Panc1 (cell line): Measurements from ENCODE around the gene MMGT1. TPM values are rescaled to one million over a fixed set of nuclear protein-coding genes. Genes with fewer than 3 reads are reported as not detected.

Experiments
- ATAC-seq: fragments of 200-7000 bp; cut with Tn5 transposase; 2 replicates; pipeline ENCODE4 v1.9.1; 2020; ENCODE audit warnings: mild to moderate bottlenecking, moderate library complexity
- BruUV-seq: library from RNA; stranded (reverse); fragments of 400-500 nt; replicated peaks from 2 replicates; lab custom pipeline; 2021; lab: Mats Ljungman, UMichigan
- CTCF ChIA-PET: fragments of 300-600 bp; sonication (Branson Sonifier 250); formaldehyde crosslinking; loops from one replicate; lab custom pipeline; 2022; ENCODE audit warnings: antibody characterized with exemption; lab: Charles Lee
- POLR2A ChIA-PET: fragments of 300-600 bp; sonication (Branson Sonifier 250); formaldehyde crosslinking; loops from one replicate; lab custom pipeline; 2022; ENCODE audit warnings: antibody characterized with exemption; lab: Charles Lee
- DNase-seq: peaks from one replicate; pipeline ENCODE4 v3.0.0-alpha.2; 2010; ENCODE audit warnings: low read depth, low spot score
- H3K27ac ChIP-seq: 2 replicates; pipeline ENCODE4 v1.5.1; 2011; ENCODE audit warnings: mild to moderate bottlenecking, low read length, inconsistent platforms
- H3K27me3 ChIP-seq: fragments of 200-500 bp; sonication (Bioruptor generic); 2 replicates; pipeline ENCODE4 v1.6.0; 2014; ENCODE audit warnings: low read length, inconsistent platforms; ENCODE audit not compliant: control insufficient read depth, insufficient read depth
- H3K36me3 ChIP-seq: fragments of 200-500 bp; sonication (Bioruptor generic); 2 replicates; pipeline ENCODE4 v1.5.1; 2014; ENCODE audit warnings: inconsistent platforms, mild to moderate bottlenecking, low read length, moderate library complexity; ENCODE audit not compliant: control insufficient read depth, insufficient read depth
- H3K4me1 ChIP-seq: 2 replicates; pipeline ENCODE4 v1.5.1; 2011; ENCODE audit warnings: inconsistent platforms, mild to moderate bottlenecking, low read length, moderate library complexity; ENCODE audit not compliant: control insufficient read depth, insufficient read depth
- H3K4me3 ChIP-seq, 2 experiments: 2 replicates each; pipeline ENCODE4 v1.5.1; 2011 to 2012; ENCODE audit warnings: low read depth in 2 of 2, low read length in 2 of 2, mild to moderate bottlenecking in 2 of 2, inconsistent platforms in 1 of 2, moderate library complexity in 1 of 2
- H3K9me3 ChIP-seq: fragments of 200-500 bp; sonication (Bioruptor generic); 2 replicates; pipeline ENCODE4 v1.5.1; 2014; ENCODE audit warnings: low read depth, mild to moderate bottlenecking, inconsistent platforms, low read length, moderate library complexity; ENCODE audit not compliant: control insufficient read depth, insufficient read depth
- CTCF ChIP-seq: fragments of 450-650 bp; IDR thresholded peaks from 2 replicates; pipeline ENCODE4 v1.5.1; 2017; ENCODE audit warnings: mild to moderate bottlenecking
- POLR2AphosphoS5 ChIP-seq: IDR thresholded peaks from 2 replicates; pipeline ENCODE4 v1.6.1; 2012; ENCODE audit warnings: mild to moderate bottlenecking, low read depth, low read length, moderate library complexity
- REST ChIP-seq, 2 experiments: IDR thresholded peaks; 2 replicates each; pipeline ENCODE4 v1.6.1; 2011 to 2012; ENCODE audit warnings: low read depth in 2 of 2, control low read depth in 1 of 2, low read length in 1 of 2, mild to moderate bottlenecking in 1 of 2, moderate library complexity in 1 of 2; ENCODE audit not compliant: insufficient read depth in 1 of 2
- SIN3A ChIP-seq: IDR thresholded peaks from 2 replicates; pipeline ENCODE4 v1.6.1; 2012; ENCODE audit warnings: low read depth, mild to moderate bottlenecking, low read length, moderate library complexity, borderline replicate concordance; ENCODE audit not compliant: insufficient read depth
- TCF7L2 ChIP-seq: IDR thresholded peaks from 2 replicates; pipeline ENCODE4 v1.6.1; 2011; ENCODE audit warnings: mild to moderate bottlenecking, low read depth, low read length, inconsistent platforms
- in situ Hi-C: cut with HindIII; loops from 2 replicates; pipeline ENCODE4 v1.10.0; 2016; ENCODE audit warnings: low sequenced_read_pairs, low pct_unique_long_range_greater_than_20kb
- intact Hi-C: fragments of 100-400 bp; cut with micrococcal nuclease; formaldehyde crosslinking; loops from one replicate; pipeline ENCODE4 v1.10.0; 2022; ENCODE audit not compliant: unreplicated experiment
- total RNA-seq: library from RNA; stranded (reverse); gene quantifications from one replicate; pipeline ENCODE4 v1.2.1, GENCODE V29; 2021; ENCODE audit not compliant: unreplicated experiment

The MMGT1 gene
- total RNA-seq, 1 experiment from 2014 or later: 31.4 TPM

- no peaks in the 10 kb centered on the region for H3K36me3 ChIP-seq
- H3K27me3 ChIP-seq: no peaks in the 10 kb centered on the region
- in situ Hi-C loops: no loop called here
- ChIA-PET POLR2A (no interaction called here), CTCF (no interaction called here)
- intact Hi-C loops: no loop called here
- no peak for ATAC-seq
- no TSS peak for BruUV-seq
- H3K9me3 ChIP-seq: no peaks in the 10 kb centered on the region
- TF ChIP-seq POLR2AphosphoS5 (no peak), SIN3A (no peak), CTCF (no peak), TCF7L2 (no peak), REST (IDR thresholded peaks at IDR 0.05; ENCODE audit: insufficient read depth in 1 of 2, low read depth in 2 of 2, low read length in 1 of 2) (no peak)
- no peak for DNase-seq
- peaks cover 21% of the 10 kb centered on the region for H3K4me1 ChIP-seq
- no peak overlapping the region for H3K27ac ChIP-seq
- no peak overlapping the region for H3K4me3 ChIP-seq
Observed at GRCh38 chrX:135982860-135983259, 9.1 kb upstream of the MMGT1 start.

DNA sequence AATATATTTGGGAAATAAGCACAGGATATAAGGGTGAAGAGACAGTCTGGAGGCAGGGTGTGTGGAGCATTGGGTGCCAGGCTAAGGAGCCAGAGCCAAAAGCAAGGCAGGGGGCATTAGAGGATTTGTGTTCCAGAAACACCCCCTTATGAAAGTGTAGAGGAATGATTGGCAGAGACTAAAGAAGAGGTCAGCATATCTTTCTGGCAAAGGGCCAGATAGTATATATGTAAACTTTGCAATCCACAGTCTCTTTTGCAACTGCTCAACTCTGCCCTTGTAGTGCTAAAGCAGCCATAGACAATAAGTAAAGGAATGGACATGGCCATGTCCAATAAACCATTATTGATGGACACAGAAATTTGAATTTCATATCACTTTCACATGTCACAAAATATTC is 7.9 kb upstream of the MMGT1 start:
- no peak for DNase-seq
- intact Hi-C loops: no loop called here
- ATAC-seq: no peak
- no peaks in the 10 kb centered on the region for H3K9me3 ChIP-seq
- in situ Hi-C loops: no loop called here
- no peaks in the 10 kb centered on the region for H3K27me3 ChIP-seq
- no peak overlapping the region for H3K4me3 ChIP-seq
- ChIA-PET CTCF (no interaction called here), POLR2A (no interaction called here)
- H3K36me3 ChIP-seq: no peaks in the 10 kb centered on the region
- BruUV-seq: no TSS peak
- H3K4me1 ChIP-seq: peaks cover 11% of the 10 kb centered on the region; the same call in 1 of the 2 replicates
- TF ChIP-seq POLR2AphosphoS5 (no peak), CTCF (no peak), REST (IDR thresholded peaks at IDR 0.05; ENCODE audit: insufficient read depth in 1 of 2, low read depth in 2 of 2, low read length in 1 of 2) (no peak), SIN3A (no peak)
- no peak overlapping the region for H3K27ac ChIP-seq
